B cell (primary cell): ENCODE measurements around the gene EDN1. TPM values are rescaled to one million over a fixed set of nuclear protein-coding genes. Genes with fewer than 3 reads are reported as not detected.

Experiments
- ATAC-seq: fragments of 200-7000 bp; cut with Tn5 transposase; one replicate; pipeline ENCODE4 v1.10.0; 2021; ENCODE audit warnings: low read depth, mild to moderate bottlenecking, moderate number of reproducible peaks, moderate library complexity
- CTCF ChIA-PET: fragments of 350-600 bp; sonication (Branson Sonifier 250); formaldehyde crosslinking; loops from one replicate; lab custom pipeline; 2021; ENCODE audit warnings: antibody characterized with exemption, inconsistent platforms; lab: Charles Lee
- POLR2A ChIA-PET: fragments of 350-600 bp; sonication (Branson Sonifier 250); formaldehyde crosslinking; loops from one replicate; lab custom pipeline; 2021; ENCODE audit warnings: antibody characterized with exemption; lab: Charles Lee
- DNase-seq: peaks from one replicate; pipeline ENCODE4 v3.0.0; 2013
- H2AFZ ChIP-seq: 2 replicates; pipeline ENCODE4 v1.6.1; 2012; ENCODE audit warnings: mild to moderate bottlenecking, low read depth, low read length; ENCODE audit not compliant: insufficient read depth, poor library complexity, severe bottlenecking
- H3K27ac ChIP-seq, 2 donors: 1 replicate in 1 of 2; 2 replicates in 1 of 2; pipeline ENCODE4 v1.5.1; 2012 to 2013; ENCODE audit warnings: low read length in 2 of 2, mild to moderate bottlenecking in 2 of 2, moderate library complexity in 1 of 2
- H3K27me3 ChIP-seq, 4 experiments: fragments of 200-600 bp in 1 of 4; sonication (generic) in 1 of 4; replicated peaks in 1 of 4; 1 replicate in 2 of 4; 2 replicates in 2 of 4; pipeline versions ENCODE4 v1.6.1 to v1.7.0; 2013 to 2016; ENCODE audit warnings: low read length in 3 of 4, mild to moderate bottlenecking in 2 of 4, mixed read lengths in 1 of 4, moderate library complexity in 1 of 4; ENCODE audit not compliant: insufficient read depth in 4 of 4, control insufficient read depth in 3 of 4; ENCODE audit errors: control extremely low read depth in 1 of 4
- H3K36me3 ChIP-seq, 2 experiments: replicated peaks in 1 of 2; 1 replicate in 1 of 2; 2 replicates in 1 of 2; pipeline versions ENCODE4 v1.6.1 to v1.7.1; 2013; ENCODE audit warnings: low read length in 1 of 2; ENCODE audit not compliant: insufficient read depth in 2 of 2, control insufficient read depth in 1 of 2; ENCODE audit errors: control extremely low read depth in 1 of 2, extremely low read depth in 1 of 2
- H3K4me1 ChIP-seq, 2 donors: fragments of 200-600 bp in 1 of 2; sonication (generic) in 1 of 2; 1 replicate in 1 of 2; 2 replicates in 1 of 2; pipeline versions ENCODE4 v1.5.1 to v1.6.1; 2013 to 2017; ENCODE audit warnings: low read length in 2 of 2; ENCODE audit not compliant: control insufficient read depth in 2 of 2, insufficient read depth in 2 of 2
- H3K4me2 ChIP-seq: replicated peaks from 2 replicates; pipeline ENCODE3; 2012; ENCODE audit warnings: mild to moderate bottlenecking, low read depth, low read length; ENCODE audit not compliant: poor library complexity, severe bottlenecking
- H3K4me3 ChIP-seq, 5 experiments: fragments of 200-600 bp in 1 of 5; sonication (generic) in 1 of 5; 1 replicate in 3 of 5; 2 replicates in 2 of 5; pipeline versions ENCODE4 v1.5.1 to v1.7.0; 2011 to 2016; ENCODE audit warnings: low read length in 4 of 5, mild to moderate bottlenecking in 4 of 5, low read depth in 2 of 5, control low read depth in 1 of 5, moderate library complexity in 1 of 5; ENCODE audit not compliant: insufficient read depth in 1 of 5; ENCODE audit errors: control extremely low read depth in 1 of 5, extremely low read depth in 1 of 5
- H3K79me2 ChIP-seq: fragments of 200-600 bp; sonication (generic); one replicate; pipeline ENCODE4 v1.6.0; 2016; ENCODE audit warnings: low read length; ENCODE audit not compliant: control insufficient read depth, insufficient read depth
- H3K9ac ChIP-seq: fragments of 200-600 bp; sonication (generic); 2 replicates; pipeline ENCODE4 v1.6.1; 2017; ENCODE audit warnings: mild to moderate bottlenecking, low read length, moderate library complexity
- H3K9me3 ChIP-seq, 3 donors: one replicate each; pipeline versions ENCODE4 v1.6.1 to v1.7.1; 2013; ENCODE audit warnings: low read length in 2 of 3; ENCODE audit not compliant: control insufficient read depth in 2 of 3, insufficient read depth in 1 of 3; ENCODE audit errors: control extremely low read depth in 1 of 3
- H4K20me1 ChIP-seq: 2 replicates; pipeline ENCODE4 v1.6.0; 2012; ENCODE audit warnings: mild to moderate bottlenecking, low read length; ENCODE audit not compliant: insufficient read depth, control insufficient read depth, poor library complexity, severe bottlenecking
- H3K27ac Mint-ChIP-seq: one replicate; pipeline ENCODE4 v1.8.0; 2021; ENCODE audit warnings: mixed read lengths
- H3K27me3 Mint-ChIP-seq: one replicate; pipeline ENCODE4 v1.8.0; 2021; ENCODE audit warnings: mixed read lengths
- H3K4me1 Mint-ChIP-seq: one replicate; pipeline ENCODE4 v1.8.0; 2021; ENCODE audit warnings: mixed read lengths
- H3K4me3 Mint-ChIP-seq: one replicate; pipeline ENCODE4 v1.8.0; 2021; ENCODE audit warnings: mixed read lengths
- H3K9me3 Mint-ChIP-seq: one replicate; pipeline ENCODE4 v1.8.0; 2022; ENCODE audit warnings: mixed read lengths; ENCODE audit not compliant: insufficient read depth
- EZH2 ChIP-seq: IDR thresholded peaks from 2 replicates; pipeline ENCODE4 v1.6.1; 2012; ENCODE audit warnings: borderline replicate concordance, low read depth, mild to moderate bottlenecking, moderate library complexity, low read length; ENCODE audit not compliant: insufficient read depth, poor library complexity, severe bottlenecking
- WGBS: methylation state at CpG from one replicate; pipeline ENCODE4 v1.1.5; 2013; ENCODE audit warnings: missing lambda C conversion rate; ENCODE audit not compliant: insufficient coverage; 5-methylcytosine and 5-hydroxymethylcytosine counted together
- intact Hi-C: fragments of 100-400 bp; cut with micrococcal nuclease; formaldehyde crosslinking; loops from one replicate; pipeline ENCODE4 v1.10.0; 2022
- polyA plus RNA-seq: library from polyadenylated mRNA; depleted of rRNA; stranded (reverse); fragments of >200 nt; gene quantifications from 2 replicates; pipeline ENCODE4 v1.2.3, GENCODE V29; 2012
- total RNA-seq, 2 donors: library from RNA; stranded (reverse); fragments of 120-200 nt in 1 of 2; gene quantifications; 1 replicate in 1 of 2; 2 replicates in 1 of 2; pipeline versions ENCODE4 v1.2.3 to v1.2.4, GENCODE V29; 2013 to 2022
- TF ChIP-seq, protein P1 (sequence below): fragments of 200-600 bp; IDR thresholded peaks from one replicate; pipeline ENCODE4 v1.8.0; 2022; ENCODE audit warnings: antibody characterized with exemption, mild to moderate bottlenecking

The EDN1 gene
- total and polyA plus RNA-seq, 2 donors (not counting 1 experiment from before 2014, with no cell fraction given): 1.4 to 2.1 TPM

DNA sequence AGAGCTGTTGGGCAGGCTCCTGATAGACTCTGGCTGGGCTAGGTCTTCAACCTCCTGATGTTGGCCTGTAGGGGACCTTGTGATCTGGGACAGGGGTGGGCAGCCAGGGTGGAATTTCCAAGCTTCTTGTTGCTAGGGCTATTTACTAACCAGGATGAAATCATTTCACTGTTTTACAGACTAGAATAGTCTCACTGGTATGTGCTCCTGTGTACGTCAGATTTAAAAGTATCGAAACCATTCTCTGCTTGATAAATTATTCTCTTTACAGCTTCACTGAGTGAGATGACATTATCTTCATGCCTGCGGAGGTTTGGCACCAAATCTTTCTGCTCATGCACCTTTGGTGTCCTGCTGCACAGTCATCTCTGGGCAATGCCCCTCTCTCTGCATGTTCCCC, 10.9 kb downstream of the EDN1 start:
- no peak overlapping the region for H3K27ac Mint-ChIP-seq
- no peak for TF ChIP-seq EZH2
- TF ChIP-seq, protein P1, sequence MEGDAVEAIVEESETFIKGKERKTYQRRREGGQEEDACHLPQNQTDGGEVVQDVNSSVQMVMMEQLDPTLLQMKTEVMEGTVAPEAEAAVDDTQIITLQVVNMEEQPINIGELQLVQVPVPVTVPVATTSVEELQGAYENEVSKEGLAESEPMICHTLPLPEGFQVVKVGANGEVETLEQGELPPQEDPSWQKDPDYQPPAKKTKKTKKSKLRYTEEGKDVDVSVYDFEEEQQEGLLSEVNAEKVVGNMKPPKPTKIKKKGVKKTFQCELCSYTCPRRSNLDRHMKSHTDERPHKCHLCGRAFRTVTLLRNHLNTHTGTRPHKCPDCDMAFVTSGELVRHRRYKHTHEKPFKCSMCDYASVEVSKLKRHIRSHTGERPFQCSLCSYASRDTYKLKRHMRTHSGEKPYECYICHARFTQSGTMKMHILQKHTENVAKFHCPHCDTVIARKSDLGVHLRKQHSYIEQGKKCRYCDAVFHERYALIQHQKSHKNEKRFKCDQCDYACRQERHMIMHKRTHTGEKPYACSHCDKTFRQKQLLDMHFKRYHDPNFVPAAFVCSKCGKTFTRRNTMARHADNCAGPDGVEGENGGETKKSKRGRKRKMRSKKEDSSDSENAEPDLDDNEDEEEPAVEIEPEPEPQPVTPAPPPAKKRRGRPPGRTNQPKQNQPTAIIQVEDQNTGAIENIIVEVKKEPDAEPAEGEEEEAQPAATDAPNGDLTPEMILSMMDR: no peak
- H3K27me3 Mint-ChIP-seq: peaks cover 39% of the 10 kb centered on the region
- no peak overlapping the region for H3K4me2 ChIP-seq
- no peaks in the 10 kb centered on the region for H3K4me1 Mint-ChIP-seq
- no peak overlapping the region for H3K27ac ChIP-seq
- no peak overlapping the region for H3K9ac ChIP-seq
- intact Hi-C loops: no loop called here
- DNase-seq (no peak), ATAC-seq (no peak)
- no CpG with 5 or more reads among the region's 3 CpGs for WGBS
- H3K79me2 ChIP-seq: no peaks in the 10 kb centered on the region
- H4K20me1 ChIP-seq: no peaks in the 10 kb centered on the region
- H2AFZ ChIP-seq: no peak overlapping the region
- CTCF ChIA-PET: interaction anchor here (1.7 to 1.8 kb wide), 2 partner anchors 14 to 645 kb away, joined by 4 to 7 read pairs; no protein-coding TSS in a partner anchor
- POLR2A ChIA-PET: no interaction called here
- no peaks in the 10 kb centered on the region for H3K27me3 ChIP-seq
- no peaks in the 10 kb centered on the region for H3K36me3 ChIP-seq
- H3K4me1 ChIP-seq: no peaks in the 10 kb centered on the region
- H3K9me3 ChIP-seq: no peaks in the 10 kb centered on the region
- H3K4me3 Mint-ChIP-seq: no peak overlapping the region
- no peaks in the 10 kb centered on the region for H3K9me3 Mint-ChIP-seq
- no peak overlapping the region for H3K4me3 ChIP-seq

DNA sequence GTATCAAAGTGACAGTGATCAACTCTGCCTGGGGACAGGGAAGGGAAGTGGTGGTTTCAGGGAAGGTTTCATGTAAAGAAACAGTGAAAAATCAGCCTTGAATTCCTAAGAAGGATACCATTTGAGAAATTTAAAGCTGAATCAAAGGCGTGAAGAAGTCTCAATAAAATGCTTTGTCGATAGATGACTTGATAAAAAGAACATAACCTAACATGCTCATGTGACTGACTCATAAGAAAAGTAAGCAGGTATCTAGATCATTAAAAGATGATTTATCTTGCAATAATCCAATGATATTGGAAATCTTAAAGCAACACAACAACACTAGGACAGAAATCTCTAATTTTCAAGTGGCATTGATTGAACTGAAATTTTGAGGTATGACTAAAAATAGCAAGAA, 14.3 kb downstream of the EDN1 start:
- Histone ChIP-seq H4K20me1 (no peaks in the 10 kb centered on the region), H3K4me3 (no peak overlapping the region), H3K4me1 (no peaks in the 10 kb centered on the region), H3K9ac (no peak overlapping the region), H3K4me2 (no peak overlapping the region), H3K9me3 (no peaks in the 10 kb centered on the region), H3K79me2 (no peaks in the 10 kb centered on the region), H2AFZ (no peak overlapping the region), H3K36me3 (no peaks in the 10 kb centered on the region), H3K27ac (no peak overlapping the region), H3K27me3 (no peaks in the 10 kb centered on the region)
- Mint-ChIP-seq H3K27me3 (peaks cover 40% of the 10 kb centered on the region), H3K4me1 (no peaks in the 10 kb centered on the region), H3K27ac (no peak overlapping the region), H3K4me3 (no peak overlapping the region), H3K9me3 (no peaks in the 10 kb centered on the region)
- CTCF ChIA-PET: no interaction called here
- POLR2A ChIA-PET: no interaction called here
- no CpG with 5 or more reads among the region's 2 CpGs for WGBS
- ATAC-seq (no peak), DNase-seq (no peak)
- no peak for TF ChIP-seq EZH2
- TF ChIP-seq, protein P1: no peak
- intact Hi-C loops: no loop called here
